Neutrophil (primary cell): ENCODE results near the gene BARX2.

Experiments used
- H3K27ac ChIP-seq: fragments of 200-600 bp; sonication (generic); 2 replicates; pipeline ENCODE4 v1.5.1; 2016; ENCODE audit warnings: mild to moderate bottlenecking, moderate library complexity
- H3K27me3 ChIP-seq: fragments of 200-600 bp; sonication (generic); 2 replicates; pipeline ENCODE4 v1.6.0; 2016; ENCODE audit warnings: mild to moderate bottlenecking
- H3K36me3 ChIP-seq: fragments of 200-600 bp; sonication (generic); 2 replicates; pipeline ENCODE4 v1.5.1; 2017
- H3K4me1 ChIP-seq, 2 experiments: fragments of 200-600 bp in 1 of 2; sonication (generic) in 1 of 2; 1 replicate in 1 of 2; 2 replicates in 1 of 2; pipeline versions ENCODE4 v1.5.1 to v1.6.1; 2013 to 2016; ENCODE audit warnings: low read depth in 1 of 2, low read length in 1 of 2, mild to moderate bottlenecking in 1 of 2, moderate library complexity in 1 of 2; ENCODE audit not compliant: control insufficient read depth in 1 of 2, insufficient read depth in 1 of 2
- H3K4me3 ChIP-seq, 2 experiments: fragments of 200-600 bp in 1 of 2; sonication (generic) in 1 of 2; 1 replicate in 1 of 2; 2 replicates in 1 of 2; pipeline ENCODE4 v1.5.1; 2013 to 2016; ENCODE audit warnings: low read depth in 1 of 2, low read length in 1 of 2, mild to moderate bottlenecking in 1 of 2, moderate library complexity in 1 of 2
- H3K9me3 ChIP-seq: fragments of 200-600 bp; sonication (generic); 2 replicates; pipeline ENCODE4 v1.5.1; 2016
- TF ChIP-seq, protein P1 (sequence below): fragments of 200-600 bp; sonication (generic); IDR thresholded peaks from 2 replicates; pipeline ENCODE4 v1.5.1; 2016; ENCODE audit warnings: antibody characterized with exemption

Gene BARX2

DNA sequence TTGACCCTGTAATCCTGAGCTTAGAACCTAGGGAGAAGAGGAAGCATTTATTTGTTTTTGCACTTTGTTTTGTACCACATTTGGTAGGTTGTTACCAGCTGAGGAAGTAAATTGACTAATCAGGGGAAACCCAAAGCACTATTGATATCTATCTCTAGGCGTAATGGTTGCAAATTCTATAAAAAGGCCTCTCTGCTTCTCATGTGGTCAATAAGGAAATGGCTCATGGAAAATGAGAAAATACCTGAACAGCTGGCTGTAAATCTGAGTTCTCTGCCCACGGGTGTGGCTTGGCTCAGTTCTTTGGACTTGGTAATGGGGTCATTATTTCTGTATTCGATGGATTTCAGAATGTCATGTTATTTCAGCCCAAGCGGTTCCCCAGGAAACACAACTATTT is 42.4 kb downstream of the BARX2 start:
- no peak overlapping the region for H3K4me3 ChIP-seq
- TF ChIP-seq, protein P1, sequence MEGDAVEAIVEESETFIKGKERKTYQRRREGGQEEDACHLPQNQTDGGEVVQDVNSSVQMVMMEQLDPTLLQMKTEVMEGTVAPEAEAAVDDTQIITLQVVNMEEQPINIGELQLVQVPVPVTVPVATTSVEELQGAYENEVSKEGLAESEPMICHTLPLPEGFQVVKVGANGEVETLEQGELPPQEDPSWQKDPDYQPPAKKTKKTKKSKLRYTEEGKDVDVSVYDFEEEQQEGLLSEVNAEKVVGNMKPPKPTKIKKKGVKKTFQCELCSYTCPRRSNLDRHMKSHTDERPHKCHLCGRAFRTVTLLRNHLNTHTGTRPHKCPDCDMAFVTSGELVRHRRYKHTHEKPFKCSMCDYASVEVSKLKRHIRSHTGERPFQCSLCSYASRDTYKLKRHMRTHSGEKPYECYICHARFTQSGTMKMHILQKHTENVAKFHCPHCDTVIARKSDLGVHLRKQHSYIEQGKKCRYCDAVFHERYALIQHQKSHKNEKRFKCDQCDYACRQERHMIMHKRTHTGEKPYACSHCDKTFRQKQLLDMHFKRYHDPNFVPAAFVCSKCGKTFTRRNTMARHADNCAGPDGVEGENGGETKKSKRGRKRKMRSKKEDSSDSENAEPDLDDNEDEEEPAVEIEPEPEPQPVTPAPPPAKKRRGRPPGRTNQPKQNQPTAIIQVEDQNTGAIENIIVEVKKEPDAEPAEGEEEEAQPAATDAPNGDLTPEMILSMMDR: no peak
- H3K9me3 ChIP-seq: no peaks in the 10 kb centered on the region
- H3K36me3 ChIP-seq: no peaks in the 10 kb centered on the region
- H3K27me3 ChIP-seq: no peaks in the 10 kb centered on the region
- no peak overlapping the region for H3K27ac ChIP-seq
- H3K4me1 ChIP-seq: no peaks in the 10 kb centered on the region

DNA sequence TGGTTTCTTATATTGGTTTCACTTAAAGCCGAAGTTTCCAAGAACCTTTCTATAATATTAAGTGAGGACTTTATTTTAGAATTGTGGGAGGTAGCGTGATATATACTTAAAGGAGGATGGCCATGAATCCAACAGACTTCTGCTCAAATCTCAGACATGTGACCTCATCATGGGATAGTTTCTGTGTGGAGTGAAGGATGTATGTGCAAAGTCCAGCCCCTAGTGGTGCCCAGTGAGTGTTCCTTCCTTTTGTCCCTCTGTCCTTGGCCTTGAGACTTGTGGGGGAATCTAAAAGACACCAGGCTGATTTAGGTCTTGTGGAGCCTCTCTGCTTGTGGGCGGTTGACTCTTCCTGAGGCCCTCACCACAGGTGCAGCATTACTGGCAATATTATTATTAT is 43.7 kb downstream of the BARX2 start:
- TF ChIP-seq, protein P1: no peak
- Histone ChIP-seq H3K27me3 (no peaks in the 10 kb centered on the region), H3K4me1 (no peaks in the 10 kb centered on the region), H3K9me3 (no peaks in the 10 kb centered on the region), H3K27ac (no peak overlapping the region), H3K36me3 (no peaks in the 10 kb centered on the region), H3K4me3 (no peak overlapping the region)

DNA sequence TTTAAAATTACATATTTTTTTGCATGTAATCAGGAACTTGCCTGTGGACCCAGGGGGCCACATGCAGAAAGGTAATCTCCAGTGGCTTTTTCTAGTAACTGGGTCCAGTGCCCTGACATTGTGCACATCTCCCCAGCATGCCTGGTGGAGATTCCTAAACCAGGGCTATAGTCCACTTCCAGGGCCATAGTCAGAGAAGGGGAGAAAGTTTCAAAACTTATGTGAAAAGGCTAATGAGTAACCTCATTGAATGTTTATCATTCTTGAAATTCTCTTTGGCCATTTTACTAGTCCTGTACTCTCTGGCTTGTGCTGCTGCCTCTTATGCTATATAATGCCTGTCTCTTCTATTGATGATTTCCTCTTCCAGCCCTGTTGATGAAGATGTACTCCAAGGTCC is 47.8 kb downstream of the BARX2 start:
- TF ChIP-seq, protein P1: no peak
- H3K4me1 ChIP-seq: no peaks in the 10 kb centered on the region
- H3K27ac ChIP-seq: no peak overlapping the region

DNA sequence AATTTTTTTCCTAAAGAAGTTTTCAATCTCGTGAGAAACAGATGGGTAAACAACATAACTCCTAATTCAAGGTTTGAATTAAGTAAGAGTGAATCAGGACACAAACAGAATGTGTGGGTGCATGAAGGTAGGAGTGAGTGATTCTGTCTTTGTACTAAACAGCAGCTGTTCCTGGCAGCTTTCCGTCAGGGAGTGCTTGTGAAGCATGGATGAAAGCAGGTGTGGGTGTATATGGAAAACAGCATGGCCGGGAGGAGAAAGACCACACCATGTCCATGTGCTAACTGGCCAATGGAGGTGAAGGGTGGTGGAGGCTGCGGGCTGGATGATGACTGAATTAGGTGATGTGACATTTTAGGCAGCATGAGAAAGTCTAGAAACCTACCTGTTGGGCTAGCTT is 49.6 kb downstream of the BARX2 start:
- H3K27me3 ChIP-seq: no peaks in the 10 kb centered on the region
- H3K36me3 ChIP-seq: no peaks in the 10 kb centered on the region
- no peaks in the 10 kb centered on the region for H3K4me1 ChIP-seq
- H3K27ac ChIP-seq: no peak overlapping the region
- no peak overlapping the region for H3K4me3 ChIP-seq
- no peaks in the 10 kb centered on the region for H3K9me3 ChIP-seq
- TF ChIP-seq, protein P1: no peak

More for the DNA sequence above, 47.8 kb downstream of the BARX2 start:
- no peaks in the 10 kb centered on the region for H3K36me3 ChIP-seq
- no peaks in the 10 kb centered on the region for H3K27me3 ChIP-seq
- H3K9me3 ChIP-seq: no peaks in the 10 kb centered on the region
- H3K4me3 ChIP-seq: no peak overlapping the region

DNA sequence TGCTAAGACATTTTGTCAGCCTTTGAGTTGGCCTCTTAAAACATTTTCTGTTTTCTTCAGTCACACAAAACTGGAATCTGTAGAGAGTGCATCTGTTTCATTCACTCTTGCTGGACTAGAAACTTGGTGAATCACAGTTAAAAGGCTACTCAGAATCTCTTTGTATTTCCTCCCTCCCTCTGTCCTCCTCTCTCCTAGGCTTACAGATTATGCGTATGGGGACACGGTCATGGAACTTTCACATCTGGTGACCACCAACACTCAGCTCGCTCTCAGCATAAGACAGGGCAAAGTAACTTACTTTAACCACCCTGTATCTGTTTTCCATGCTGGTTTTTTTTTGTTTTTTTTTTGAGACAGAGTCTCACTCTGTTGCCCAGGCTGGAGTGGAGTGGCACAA is 50.4 kb downstream of the BARX2 start:
- TF ChIP-seq, protein P1: no peak
- no peak overlapping the region for H3K27ac ChIP-seq
- H3K9me3 ChIP-seq: no peaks in the 10 kb centered on the region
- H3K4me3 ChIP-seq: no peak overlapping the region
- H3K36me3 ChIP-seq: no peaks in the 10 kb centered on the region
- H3K4me1 ChIP-seq: no peaks in the 10 kb centered on the region
- H3K27me3 ChIP-seq: no peaks in the 10 kb centered on the region

DNA sequence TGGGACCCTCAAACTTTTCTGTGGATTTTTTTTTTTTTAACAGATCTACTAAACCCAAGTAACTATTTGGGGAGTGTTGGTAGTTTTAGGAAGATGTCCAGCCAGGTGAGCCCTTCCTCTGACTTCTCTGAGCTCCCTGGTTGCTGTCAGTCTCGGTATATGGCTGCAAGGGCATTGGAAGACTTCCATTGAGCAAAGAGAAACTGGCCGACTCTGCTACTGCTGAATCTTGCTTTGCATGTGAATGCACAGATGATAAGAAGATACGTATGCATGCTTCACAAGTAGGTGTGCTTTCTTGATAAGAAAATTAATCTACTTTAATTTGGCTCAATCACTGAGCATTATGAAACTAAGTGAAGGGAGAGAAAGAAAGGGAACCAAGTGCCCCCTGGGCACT is 51.1 kb downstream of the BARX2 start:
- TF ChIP-seq, protein P1: no peak
- H3K27me3 ChIP-seq: no peaks in the 10 kb centered on the region
- no peak overlapping the region for H3K27ac ChIP-seq
- H3K4me3 ChIP-seq: no peak overlapping the region
- no peaks in the 10 kb centered on the region for H3K9me3 ChIP-seq
- no peaks in the 10 kb centered on the region for H3K36me3 ChIP-seq
- no peaks in the 10 kb centered on the region for H3K4me1 ChIP-seq
